NB4 (cell line): ENCODE data around the gene COG8.

Experiments used
- CTCF ChIP-seq: IDR thresholded peaks from one replicate; pipeline ENCODE4 v1.5.1; 2012; ENCODE audit warnings: low read depth, low read length
- MYC ChIP-seq: IDR thresholded peaks from 2 replicates; pipeline ENCODE4 v1.6.1; 2011; ENCODE audit warnings: low read depth, low read length
- POLR2A ChIP-seq: IDR thresholded peaks from 2 replicates; pipeline ENCODE4 v1.6.1; 2011; ENCODE audit warnings: mild to moderate bottlenecking; ENCODE audit not compliant: insufficient read length; ENCODE audit errors: extremely low read depth

- TF ChIP-seq CTCF (no peak), POLR2A (no peak), MYC (no peak)
Observed at GRCh38 chr16:69277413-69277812, 62.0 kb downstream of the COG8 start.
